Caco-2 (cell line): ENCODE results near the gene ATG7. TPM values are rescaled to one million over a fixed set of nuclear protein-coding genes. Genes with fewer than 3 reads are reported as not detected.
A peak's percentile ranks its signal among the peaks of the same experiment; 100 is the strongest.

ENCODE experiments used
- BruUV-seq: library from RNA; stranded (reverse); fragments of 400-500 nt; replicated peaks from 2 replicates; lab custom pipeline; 2021; lab: Mats Ljungman, UMichigan
- CTCF ChIA-PET: fragments of 300-600 bp; sonication (Branson Sonifier 250); formaldehyde crosslinking; loops from one replicate; lab custom pipeline; 2022; ENCODE audit warnings: antibody characterized with exemption; lab: Charles Lee
- POLR2A ChIA-PET: fragments of 300-600 bp; sonication (Branson Sonifier 250); formaldehyde crosslinking; loops from one replicate; lab custom pipeline; 2022; ENCODE audit warnings: antibody characterized with exemption; lab: Charles Lee
- DNase-seq, 2 experiments: peaks; one replicate each; pipeline versions ENCODE4 v3.0.0 to v3.0.0-alpha.2; 2020 to 2022
- H3K27me3 ChIP-seq: replicated peaks from 2 replicates; pipeline ENCODE4 v1.6.0; 2011; ENCODE audit warnings: low read length; ENCODE audit not compliant: control insufficient read depth, insufficient read depth
- H3K36me3 ChIP-seq: 2 replicates; pipeline ENCODE4 v1.5.1; 2011; ENCODE audit warnings: low read length; ENCODE audit not compliant: control insufficient read depth, insufficient read depth
- H3K4me1 ChIP-seq: fragments of 250-450 bp; sonication (Bioruptor Pico); 2 replicates; pipeline ENCODE4 v1.5.1; 2020; ENCODE audit warnings: mild to moderate bottlenecking
- H3K4me3 ChIP-seq: 2 replicates; pipeline ENCODE4 v1.5.1; 2011; ENCODE audit warnings: low read depth, mild to moderate bottlenecking, control low read depth, low read length
- H3K9me3 ChIP-seq: fragments of 250-450 bp; sonication (Bioruptor Pico); 2 replicates; pipeline ENCODE4 v1.5.1; 2020; ENCODE audit warnings: mild to moderate bottlenecking, moderate library complexity
- H3K27ac Mint-ChIP-seq: one replicate; pipeline ENCODE4 v1.8.0; 2022; ENCODE audit warnings: mixed read lengths; ENCODE audit not compliant: unreplicated experiment
- H3K27me3 Mint-ChIP-seq: one replicate; pipeline ENCODE4 v1.8.0; 2022; ENCODE audit warnings: mixed read lengths; ENCODE audit not compliant: insufficient read depth, unreplicated experiment
- H3K36me3 Mint-ChIP-seq: one replicate; pipeline ENCODE4 v1.8.0; 2022; ENCODE audit warnings: mild to moderate bottlenecking, mixed read lengths; ENCODE audit not compliant: insufficient read depth, unreplicated experiment
- H3K4me1 Mint-ChIP-seq: one replicate; pipeline ENCODE4 v1.8.0; 2022; ENCODE audit warnings: low read depth, mixed read lengths; ENCODE audit not compliant: unreplicated experiment
- H3K4me3 Mint-ChIP-seq: one replicate; pipeline ENCODE4 v1.8.0; 2022; ENCODE audit warnings: mild to moderate bottlenecking, moderate library complexity, mixed read lengths; ENCODE audit not compliant: unreplicated experiment
- H3K9me3 Mint-ChIP-seq: one replicate; pipeline ENCODE4 v1.8.0; 2022; ENCODE audit warnings: mixed read lengths; ENCODE audit not compliant: unreplicated experiment
- intact Hi-C: fragments of 100-400 bp; cut with micrococcal nuclease; formaldehyde crosslinking; loops from one replicate; pipeline ENCODE4 v1.10.0; 2022; ENCODE audit not compliant: unreplicated experiment
- total RNA-seq: library from RNA; stranded (reverse); gene quantifications from 2 replicates; pipeline ENCODE4 v1.2.3, GENCODE V29; 2022
- TF ChIP-seq, protein P1 (sequence below), 2 experiments: fragments of 200-600 bp in 1 of 2; IDR thresholded peaks; 1 replicate in 1 of 2; 2 replicates in 1 of 2; pipeline versions ENCODE4 v1.5.1 to v1.8.0; 2011 to 2022; ENCODE audit warnings: antibody characterized with exemption in 1 of 2, control low read depth in 1 of 2, inconsistent platforms in 1 of 2, low read depth in 1 of 2, low read length in 1 of 2, mild to moderate bottlenecking in 1 of 2, moderate library complexity in 1 of 2; ENCODE audit not compliant: insufficient read depth in 1 of 2, severe bottlenecking in 1 of 2, unreplicated experiment in 1 of 2

Gene ATG7
- total RNA-seq, 1 experiment from 2014 or later = 24.4 TPM

DNA sequence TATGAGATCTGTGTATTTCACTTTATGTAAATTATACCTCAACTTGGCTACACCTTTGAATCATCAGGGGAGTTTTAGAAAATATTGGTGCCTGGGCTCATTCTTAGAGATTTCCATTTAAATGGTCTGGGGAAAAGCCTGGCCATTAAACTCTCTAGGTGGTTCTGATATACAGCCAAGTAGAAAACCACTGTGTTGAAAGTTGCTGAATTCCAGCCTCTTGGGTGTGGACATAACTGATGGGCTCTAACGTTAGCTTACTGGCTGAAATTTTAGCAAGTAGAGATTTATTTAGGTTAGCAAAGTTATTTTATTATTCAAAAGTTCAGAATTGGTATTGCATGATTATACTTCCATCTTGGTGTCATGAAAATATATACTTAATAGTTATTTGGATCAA lies 84.1 kb downstream of the ATG7 start:
- ChIA-PET POLR2A (no interaction called here), CTCF (no interaction called here)
- H3K36me3 Mint-ChIP-seq = peaks cover 4% of the 10 kb centered on the region

DNA sequence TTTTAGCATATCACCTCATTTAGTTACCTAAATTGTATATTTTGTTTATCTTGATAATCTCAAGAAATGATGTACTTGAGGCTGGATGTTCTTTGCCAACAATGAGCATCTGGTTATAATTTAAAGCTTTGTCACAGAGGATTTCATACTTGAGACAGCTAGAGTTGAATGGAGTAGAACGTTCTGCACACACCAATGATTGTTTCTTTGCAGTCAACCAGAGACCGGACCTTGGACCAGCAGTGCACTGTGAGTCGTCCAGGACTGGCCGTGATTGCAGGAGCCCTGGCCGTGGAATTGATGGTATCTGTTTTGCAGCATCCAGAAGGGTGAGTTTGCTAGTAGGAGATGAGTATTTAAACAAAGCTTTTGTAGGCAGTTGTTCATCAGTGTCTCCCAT lies 90.4 kb downstream of the ATG7 start:
- DNase-seq = peak in 1 of 2 experiments; percentile 5
- Mint-ChIP-seq H3K4me3 (no peak overlapping the region), H3K4me1 (no peaks in the 10 kb centered on the region), H3K36me3 (peaks cover 4% of the 10 kb centered on the region), H3K27ac (no peak overlapping the region), H3K9me3 (no peaks in the 10 kb centered on the region), H3K27me3 (no peaks in the 10 kb centered on the region)
- ChIA-PET CTCF (no interaction called here), POLR2A (no interaction called here)
- BruUV-seq = no TSS peak
- H3K4me3 ChIP-seq = no peak overlapping the region
- no peaks in the 10 kb centered on the region for H3K36me3 ChIP-seq
- H3K4me1 ChIP-seq = no peaks in the 10 kb centered on the region
- no peaks in the 10 kb centered on the region for H3K27me3 ChIP-seq
- intact Hi-C loops = no loop called here
- TF ChIP-seq, protein P1, sequence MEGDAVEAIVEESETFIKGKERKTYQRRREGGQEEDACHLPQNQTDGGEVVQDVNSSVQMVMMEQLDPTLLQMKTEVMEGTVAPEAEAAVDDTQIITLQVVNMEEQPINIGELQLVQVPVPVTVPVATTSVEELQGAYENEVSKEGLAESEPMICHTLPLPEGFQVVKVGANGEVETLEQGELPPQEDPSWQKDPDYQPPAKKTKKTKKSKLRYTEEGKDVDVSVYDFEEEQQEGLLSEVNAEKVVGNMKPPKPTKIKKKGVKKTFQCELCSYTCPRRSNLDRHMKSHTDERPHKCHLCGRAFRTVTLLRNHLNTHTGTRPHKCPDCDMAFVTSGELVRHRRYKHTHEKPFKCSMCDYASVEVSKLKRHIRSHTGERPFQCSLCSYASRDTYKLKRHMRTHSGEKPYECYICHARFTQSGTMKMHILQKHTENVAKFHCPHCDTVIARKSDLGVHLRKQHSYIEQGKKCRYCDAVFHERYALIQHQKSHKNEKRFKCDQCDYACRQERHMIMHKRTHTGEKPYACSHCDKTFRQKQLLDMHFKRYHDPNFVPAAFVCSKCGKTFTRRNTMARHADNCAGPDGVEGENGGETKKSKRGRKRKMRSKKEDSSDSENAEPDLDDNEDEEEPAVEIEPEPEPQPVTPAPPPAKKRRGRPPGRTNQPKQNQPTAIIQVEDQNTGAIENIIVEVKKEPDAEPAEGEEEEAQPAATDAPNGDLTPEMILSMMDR (IDR thresholded peaks at IDR 0.05; ENCODE audit: insufficient read depth in 1 of 2, low read depth in 1 of 2, low read length in 1 of 2, severe bottlenecking in 1 of 2, unreplicated experiment in 1 of 2) = no peak
- H3K9me3 ChIP-seq = no peaks in the 10 kb centered on the region

More for the DNA sequence above, 84.1 kb downstream of the ATG7 start:
- TF ChIP-seq, protein P1 (IDR thresholded peaks at IDR 0.05; ENCODE audit: insufficient read depth in 1 of 2, low read depth in 1 of 2, low read length in 1 of 2, severe bottlenecking in 1 of 2, unreplicated experiment in 1 of 2) = no peak
- Histone ChIP-seq H3K36me3 (no peaks in the 10 kb centered on the region), H3K4me1 (no peaks in the 10 kb centered on the region), H3K27me3 (no peaks in the 10 kb centered on the region), H3K9me3 (no peaks in the 10 kb centered on the region), H3K4me3 (no peak overlapping the region)
- intact Hi-C loops = no loop called here
- H3K4me3 Mint-ChIP-seq = no peak overlapping the region
- no peaks in the 10 kb centered on the region for H3K27me3 Mint-ChIP-seq
- H3K27ac Mint-ChIP-seq = no peak overlapping the region
- no TSS peak for BruUV-seq
- no peak for DNase-seq
- H3K4me1 Mint-ChIP-seq = no peaks in the 10 kb centered on the region
- H3K9me3 Mint-ChIP-seq = no peaks in the 10 kb centered on the region

DNA sequence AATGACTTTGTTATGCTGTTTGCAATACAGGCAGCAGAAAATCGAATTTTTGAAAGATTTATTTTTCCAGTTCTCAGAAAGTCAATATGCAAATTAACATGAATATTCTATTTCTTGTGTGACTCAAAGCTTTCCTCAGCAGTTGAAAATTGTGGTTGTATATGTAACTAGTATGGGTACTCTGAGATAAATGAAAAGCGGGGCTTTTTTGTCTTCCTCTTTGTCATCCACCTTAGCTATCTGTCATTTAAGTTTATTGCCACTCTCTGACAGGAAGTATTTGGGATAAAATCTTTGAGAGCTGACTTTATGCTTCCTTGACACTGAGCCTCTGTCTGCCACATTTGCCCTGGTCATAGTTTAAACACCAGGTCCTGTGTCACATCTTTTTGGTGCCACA lies 91.5 kb downstream of the ATG7 start:
- Mint-ChIP-seq H3K9me3 (no peaks in the 10 kb centered on the region), H3K4me1 (no peaks in the 10 kb centered on the region), H3K36me3 (peaks cover 4% of the 10 kb centered on the region), H3K27ac (no peak overlapping the region), H3K27me3 (no peaks in the 10 kb centered on the region), H3K4me3 (no peak overlapping the region)
- TF ChIP-seq, protein P1 (IDR thresholded peaks at IDR 0.05; ENCODE audit: insufficient read depth in 1 of 2, low read depth in 1 of 2, low read length in 1 of 2, severe bottlenecking in 1 of 2, unreplicated experiment in 1 of 2) = no peak
- ChIA-PET CTCF (no interaction called here), POLR2A (no interaction called here)
- no peak for DNase-seq
- intact Hi-C loops = no loop called here
- no TSS peak for BruUV-seq
- H3K4me1 ChIP-seq = no peaks in the 10 kb centered on the region
- H3K27me3 ChIP-seq = no peaks in the 10 kb centered on the region
- no peaks in the 10 kb centered on the region for H3K36me3 ChIP-seq
- H3K4me3 ChIP-seq = no peak overlapping the region
- H3K9me3 ChIP-seq = no peaks in the 10 kb centered on the region
